Non-pigmented ciliary epithelial cell (primary cell): ENCODE data around the gene ZNF418.
A peak's percentile ranks its signal among the peaks of the same experiment; 100 is the strongest.
"Not testable (repeated sequence)": the region's sequence is repeated elsewhere in the genome, so short reads cannot be mapped to it uniquely, and the experiment has no call there.

ENCODE experiments used
- DNase-seq: peaks from one replicate; pipeline ENCODE4 v3.0.0-alpha.2; 2010; ENCODE audit warnings: low read depth

The ZNF418 gene

GRCh38 chr19:57888560-57889231, 46.5 kb downstream of the ZNF418 start, which contains the start of gene ZNF814:
Gene ZNF814, minus strand, starts transcription at chr19:57889037. Its CDS starts 235 bp downstream, at chr19:57888802.
- peak; percentile 37 for DNase-seq

- DNase-seq, result no peak
These were observed 47.1 kb downstream of the ZNF418 start for GRCh38 chr19:57888107-57888559.

GRCh38 chr19:57887195-57887941, 47.8 kb downstream of the ZNF418 start:
- peak; percentile 17 for DNase-seq

- no peak for DNase-seq
These were observed 49.2 kb downstream of the ZNF418 start for GRCh38 chr19:57886046-57886445.

- DNase-seq, result not testable (repeated sequence)
These were observed 61.1 kb downstream of the ZNF418 start for GRCh38 chr19:57873883-57874799.

- DNase-seq, result no peak
These were observed 62.8 kb downstream of the ZNF418 start for GRCh38 chr19:57872450-57872849.
